ENCODE results near the gene PPOX.
A peak's percentile ranks its signal among the peaks of the same experiment; 100 is the strongest.

The PPOX gene

GRCh38 chr1:161165742-161166668 lies at the start of gene PPOX:
Gene PPOX (plus strand): TSS chr1:161166426. CDS start chr1:161166848, 422 bp downstream.
- Histone ChIP-seq H3K27me3 (ENCODE audit: control insufficient read depth, low read length) (no peaks in the 10 kb centered on the region), H4K20me1 (ENCODE audit: control insufficient read depth, insufficient read depth, low read depth, low read length) (no peaks in the 10 kb centered on the region), H3K4me1 (ENCODE audit: control insufficient read depth, low read length) (peaks cover 20% of the 10 kb centered on the region), H3K9me3 (ENCODE audit: control insufficient read depth, insufficient read depth, low read length) (no peaks in the 10 kb centered on the region), H3K27ac (ENCODE audit: low read depth, low read length) (peak within 1 kb of the TSS; percentile 41), H3K79me2 (ENCODE audit: control insufficient read depth, low read length) (peaks cover 8% of the 10 kb centered on the region), H3K36me3 (ENCODE audit: control insufficient read depth, low read length) (peaks cover 51% of the 10 kb centered on the region), H3K4me3 (ENCODE audit: low read length) (peak within 1 kb of the TSS; percentile 95), H3F3A (ENCODE audit: control insufficient read depth, insufficient read depth) (no peaks in the 10 kb centered on the region), H3K9me2 (replicated peaks; ENCODE audit: control insufficient read depth, low read length) (no peaks in the 10 kb centered on the region), H3K4me2 (ENCODE audit: low read length) (peak within 1 kb of the TSS; percentile 77)
- TF ChIP-seq CTCF (IDR thresholded peaks at IDR 0.05; ENCODE audit: low read depth, low read length, poor library complexity, severe bottlenecking) (peak; percentile 95), EZH2phosphoT487 (IDR thresholded peaks at IDR 0.05; ENCODE audit: borderline replicate concordance, low read length) (no peak)

DNA sequence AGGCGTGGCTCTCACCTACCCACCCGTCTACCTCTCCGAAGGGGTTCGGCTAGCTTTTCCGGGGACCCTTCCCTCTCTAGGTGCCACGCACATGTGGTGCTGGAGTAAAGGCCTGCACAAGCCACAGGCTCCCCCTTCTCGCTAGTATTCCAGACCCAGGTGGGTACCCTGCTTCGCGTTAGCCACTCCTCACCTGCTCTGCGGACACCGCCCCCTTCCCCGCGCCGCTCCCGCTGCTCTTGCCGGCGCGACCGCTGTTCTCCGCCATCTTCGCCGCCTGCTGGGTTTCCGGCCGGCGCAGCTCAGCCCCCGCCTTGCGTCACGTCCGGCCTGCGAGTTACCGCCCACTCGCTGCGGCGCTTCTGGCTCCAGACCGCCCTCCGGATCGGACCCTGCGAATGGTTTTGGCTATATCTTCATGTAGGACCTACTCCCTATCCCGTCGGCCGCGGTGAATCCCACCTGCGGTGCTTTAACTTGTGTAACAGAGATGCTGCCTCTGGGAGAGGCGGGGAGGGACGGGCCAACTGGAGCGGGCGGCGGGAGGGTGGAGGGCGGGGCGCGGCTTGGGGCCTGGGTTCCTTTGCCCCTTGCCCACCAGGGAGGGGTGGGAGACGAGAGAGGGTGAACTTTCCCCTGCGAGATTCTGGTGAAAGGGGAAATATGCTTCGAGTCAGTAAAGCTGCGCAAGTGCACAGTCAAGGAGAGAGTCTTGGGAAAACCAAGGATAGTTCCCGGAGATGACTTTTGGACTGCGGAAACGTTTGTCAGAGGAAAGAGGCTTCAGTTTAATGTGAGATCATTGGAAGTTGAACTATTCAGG lies 48.3 kb upstream of the PPOX start, which contains the start of the genes NIT1 and PFDN2:
TSS of gene NIT1 (plus strand) at position 347 of the 823 bp plus-strand sequence. CDS start at position 419, 72 bp downstream.
TSS of gene PFDN2 (minus strand) at position 279 of the 823 bp plus-strand sequence. CDS start at position 268, 11 bp downstream.
- no peaks in the 10 kb centered on the region for H3K27me3 ChIP-seq (ENCODE audit: control insufficient read depth, low read length)
- 0 out of 2 replicates have a peak, but pooled peaks cover 2% of the 10 kb centered on the region for H3F3A ChIP-seq (ENCODE audit: control insufficient read depth, insufficient read depth)
- TF ChIP-seq EZH2phosphoT487 (IDR thresholded peaks at IDR 0.05; ENCODE audit: borderline replicate concordance, low read length) (no peak), CTCF (IDR thresholded peaks at IDR 0.05; ENCODE audit: low read depth, low read length, poor library complexity, severe bottlenecking) (no peak)
- peaks cover 10% of the 10 kb centered on the region; the same call in 1 of the 2 replicates for H4K20me1 ChIP-seq (ENCODE audit: control insufficient read depth, insufficient read depth, low read depth, low read length)
- peak within 1 kb of the TSS; percentile 95 for H3K4me2 ChIP-seq (ENCODE audit: low read length)
- peak within 1 kb of the TSS; percentile 45 for H3K27ac ChIP-seq (ENCODE audit: low read depth, low read length)
- peaks cover 62% of the 10 kb centered on the region for H3K4me1 ChIP-seq (ENCODE audit: control insufficient read depth, low read length)
- peaks cover 76% of the 10 kb centered on the region for H3K36me3 ChIP-seq (ENCODE audit: control insufficient read depth, low read length)
- no peaks in the 10 kb centered on the region for H3K9me2 ChIP-seq (replicated peaks; ENCODE audit: control insufficient read depth, low read length)
- peak within 1 kb of the TSS; percentile 97 for H3K4me3 ChIP-seq (ENCODE audit: low read length)
- no peaks in the 10 kb centered on the region for H3K9me3 ChIP-seq (ENCODE audit: control insufficient read depth, insufficient read depth, low read length)
- peaks cover 66% of the 10 kb centered on the region for H3K79me2 ChIP-seq (ENCODE audit: control insufficient read depth, low read length)

DNA sequence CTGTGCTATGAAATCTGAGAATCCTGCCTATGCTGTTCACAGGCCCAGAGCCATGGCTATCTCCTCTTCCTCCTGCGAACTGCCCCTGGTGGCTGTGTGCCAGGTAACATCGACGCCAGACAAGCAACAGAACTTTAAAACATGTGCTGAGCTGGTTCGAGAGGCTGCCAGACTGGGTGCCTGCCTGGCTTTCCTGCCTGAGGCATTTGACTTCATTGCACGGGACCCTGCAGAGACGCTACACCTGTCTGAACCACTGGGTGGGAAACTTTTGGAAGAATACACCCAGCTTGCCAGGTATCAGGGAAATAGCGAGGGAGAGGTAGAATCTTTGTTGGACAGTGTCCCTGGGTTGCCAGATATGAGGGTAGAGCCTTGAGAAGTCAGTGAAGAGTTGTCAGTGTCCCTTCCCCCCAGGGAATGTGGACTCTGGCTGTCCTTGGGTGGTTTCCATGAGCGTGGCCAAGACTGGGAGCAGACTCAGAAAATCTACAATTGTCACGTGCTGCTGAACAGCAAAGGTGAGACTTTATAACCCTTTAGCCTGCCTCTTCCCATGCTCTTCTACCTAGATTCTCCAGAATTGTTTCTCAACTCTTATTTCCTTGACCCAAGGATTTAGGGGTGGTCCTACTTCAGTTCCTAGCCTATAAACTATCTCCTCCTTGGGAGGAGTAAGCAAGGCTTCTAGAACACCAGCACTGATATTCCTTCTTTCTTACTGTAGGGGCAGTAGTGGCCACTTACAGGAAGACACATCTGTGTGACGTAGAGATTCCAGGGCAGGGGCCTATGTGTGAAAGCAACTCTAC lies 46.9 kb upstream of the PPOX start:
- Histone ChIP-seq H4K20me1 (ENCODE audit: control insufficient read depth, insufficient read depth, low read depth, low read length) (peaks cover 10% of the 10 kb centered on the region; the same call in 1 of the 2 replicates), H3K4me1 (ENCODE audit: control insufficient read depth, low read length) (peaks cover 49% of the 10 kb centered on the region), H3K9me3 (ENCODE audit: control insufficient read depth, insufficient read depth, low read length) (no peaks in the 10 kb centered on the region), H3K79me2 (ENCODE audit: control insufficient read depth, low read length) (peaks cover 52% of the 10 kb centered on the region), H3K27me3 (ENCODE audit: control insufficient read depth, low read length) (no peaks in the 10 kb centered on the region), H3K9me2 (replicated peaks; ENCODE audit: control insufficient read depth, low read length) (no peaks in the 10 kb centered on the region), H3K4me2 (ENCODE audit: low read length) (peak overlapping the region; percentile 95), H3K27ac (ENCODE audit: low read depth, low read length) (peak overlapping the region; percentile 45), H3K4me3 (ENCODE audit: low read length) (peak overlapping the region; percentile 97), H3F3A (ENCODE audit: control insufficient read depth, insufficient read depth) (0 out of 2 replicates have a peak, but pooled peaks cover 2% of the 10 kb centered on the region), H3K36me3 (ENCODE audit: control insufficient read depth, low read length) (peaks cover 73% of the 10 kb centered on the region)
- TF ChIP-seq CTCF (IDR thresholded peaks at IDR 0.05; ENCODE audit: low read depth, low read length, poor library complexity, severe bottlenecking) (peak; percentile 54), EZH2phosphoT487 (IDR thresholded peaks at IDR 0.05; ENCODE audit: borderline replicate concordance, low read length) (no peak)

Measured in DOHH2 (cell line).